GM12878 (cell line): ENCODE data around the gene RDH16.

Source experiments
- CTCF ChIP-seq, 3 experiments: IDR thresholded peaks in 2 of 3; conservative IDR thresholded peaks in 1 of 3; 2 replicates each; pipeline ENCODE4 v1.5.1; 2011; ENCODE audit warnings: low read depth in 3 of 3, low read length in 3 of 3, mild to moderate bottlenecking in 3 of 3, control low read depth in 2 of 3, moderate library complexity in 2 of 3, inconsistent platforms in 1 of 3, mixed read lengths in 1 of 3; ENCODE audit not compliant: control insufficient read depth in 2 of 3, insufficient read depth in 1 of 3; ENCODE audit errors: extremely low read depth in 1 of 3
- EP300 ChIP-seq, 2 experiments: fragments of 150-350 bp in 1 of 2; IDR thresholded peaks; 2 replicates each; pipeline ENCODE4 v1.6.1; 2011 to 2012; ENCODE audit warnings: low read depth in 2 of 2, low read length in 2 of 2, borderline replicate concordance in 1 of 2, improper control_type of control experiment in 1 of 2, inconsistent platforms in 1 of 2; ENCODE audit not compliant: control insufficient read depth in 1 of 2
- HDGF ChIP-seq: fragments of 450-650 bp; IDR thresholded peaks from 2 replicates; pipeline ENCODE4 v1.6.1; 2016; ENCODE audit warnings: antibody characterized with exemption
- MAX ChIP-seq: IDR thresholded peaks from 2 replicates; pipeline ENCODE4 v1.6.1; 2012; ENCODE audit warnings: low read depth, low read length, improper control_type of control experiment
- NFYB ChIP-seq: IDR thresholded peaks from 2 replicates; pipeline ENCODE4 v1.6.1; 2011; ENCODE audit warnings: low read depth, mild to moderate bottlenecking, low read length, improper control_type of control experiment, moderate library complexity; ENCODE audit not compliant: insufficient read depth
- USF1 ChIP-seq: IDR thresholded peaks from 2 replicates; pipeline ENCODE4 v1.6.1; 2011; ENCODE audit warnings: borderline replicate concordance, low read depth, mild to moderate bottlenecking, moderate library complexity, mixed read lengths, low read length; ENCODE audit not compliant: insufficient read depth; ENCODE audit errors: extremely low read length
- ZSCAN29 ChIP-seq: fragments of 450-650 bp; IDR thresholded peaks from 2 replicates; pipeline ENCODE4 v1.6.1; 2017; ENCODE audit warnings: mild to moderate bottlenecking, moderate library complexity

- TF ChIP-seq USF1, result no peak
- no peak for TF ChIP-seq CTCF (IDR thresholded peaks at IDR 0.05 in 2 of 3, conservative IDR thresholded peaks at IDR 0.05 in 1 of 3; ENCODE audit: control insufficient read depth in 2 of 3, extremely low read depth in 1 of 3, insufficient read depth in 1 of 3, low read depth in 3 of 3, low read length in 3 of 3)
- TF ChIP-seq HDGF, result no peak
- no peak for TF ChIP-seq MAX
- TF ChIP-seq NFYB, result no peak
- TF ChIP-seq ZSCAN29, result no peak
- TF ChIP-seq EP300 (IDR thresholded peaks at IDR 0.05; ENCODE audit: borderline replicate concordance in 1 of 2, control insufficient read depth in 1 of 2, low read depth in 2 of 2, low read length in 2 of 2), result no peak
Measured at GRCh38 chr12:56948457-56948777, 9.0 kb downstream of the RDH16 start.
